Smooth muscle cell (in vitro differentiated cells): ENCODE data around the gene NCK2. TPM values are rescaled to one million over a fixed set of nuclear protein-coding genes. Genes with fewer than 3 reads are reported as not detected.

Experiments
- DNase-seq: peaks from one replicate; lab custom pipeline; 2025; ENCODE audit not compliant: unreplicated experiment; lab: John Stamatoyannopoulos, UW
- H2AFZ ChIP-seq: fragments of 200-600 bp; sonication (generic); 2 replicates; pipeline ENCODE4 v1.6.0; 2016; ENCODE audit warnings: antibody characterized with exemption, low read depth, mild to moderate bottlenecking
- H3F3A ChIP-seq: fragments of 200-600 bp; sonication (generic); 2 replicates; pipeline ENCODE4 v1.6.0; 2017; ENCODE audit warnings: antibody characterized with exemption, low read depth
- H3K27ac ChIP-seq: fragments of 200-600 bp; sonication (generic); 2 replicates; pipeline ENCODE4 v1.5.1; 2016; ENCODE audit warnings: low read depth, mild to moderate bottlenecking
- H3K27me3 ChIP-seq: fragments of 200-600 bp; sonication (generic); 2 replicates; pipeline ENCODE4 v1.6.1; 2016; ENCODE audit warnings: low read depth, mild to moderate bottlenecking
- H3K36me3 ChIP-seq: fragments of 200-600 bp; sonication (generic); 2 replicates; pipeline ENCODE4 v1.5.1; 2016; ENCODE audit warnings: low read depth
- H3K4me1 ChIP-seq: fragments of 200-600 bp; sonication (generic); 2 replicates; pipeline ENCODE4 v1.5.1; 2016; ENCODE audit warnings: low read depth
- H3K4me2 ChIP-seq: fragments of 200-600 bp; sonication (generic); 2 replicates; pipeline ENCODE4 v1.6.0; 2016; ENCODE audit warnings: mild to moderate bottlenecking
- H3K4me3 ChIP-seq: fragments of 200-600 bp; sonication (generic); 2 replicates; pipeline ENCODE4 v1.5.1; 2016; ENCODE audit warnings: mild to moderate bottlenecking
- H3K79me2 ChIP-seq: fragments of 200-600 bp; sonication (generic); 2 replicates; pipeline ENCODE4 v1.6.0; 2016; ENCODE audit warnings: low read depth, mild to moderate bottlenecking
- H3K9ac ChIP-seq: fragments of 200-600 bp; sonication (generic); 2 replicates; pipeline ENCODE4 v1.6.0; 2016; ENCODE audit warnings: low read depth
- H3K9me3 ChIP-seq: fragments of 200-600 bp; sonication (generic); replicated peaks from 2 replicates; pipeline ENCODE4 v1.5.1; 2016; ENCODE audit warnings: low read depth
- H4K20me1 ChIP-seq: fragments of 200-600 bp; sonication (generic); 2 replicates; pipeline ENCODE4 v1.6.0; 2016; ENCODE audit warnings: low read depth
- CTCF ChIP-seq: fragments of 200-600 bp; sonication (generic); IDR thresholded peaks from 2 replicates; pipeline ENCODE4 v1.5.1; 2017; ENCODE audit warnings: borderline replicate concordance, mild to moderate bottlenecking, antibody characterized with exemption; ENCODE audit not compliant: insufficient read depth, poor library complexity, severe bottlenecking
- WGBS: methylation state at CpG from one replicate; pipeline ENCODE4 v1.1.7; 2016; ENCODE audit warnings: low lambda C conversion rate; 5-methylcytosine and 5-hydroxymethylcytosine counted together
- polyA plus RNA-seq: library from polyadenylated mRNA; unstranded; fragments of >200 nt; fragmentation: Nextera tagmentation; extraction: Ambion mirVana; gene quantifications from 2 replicates; pipeline ENCODE4 v1.2.1, GENCODE V29; 2016
- total RNA-seq: library from RNA; depleted of rRNA; stranded (reverse); fragments of >200 nt; gene quantifications from 2 replicates; pipeline ENCODE4 v1.2.3, GENCODE V29; 2014

Gene NCK2
- total and polyA plus RNA-seq, 2 experiments from 2014 or later = 29.0 to 50.5 TPM

- Histone ChIP-seq H3K27me3 (no peaks in the 10 kb centered on the region), H3K9ac (no peak overlapping the region), H3K4me2 (no peak overlapping the region), H3K79me2 (peaks cover 91% of the 10 kb centered on the region), H3K4me3 (no peak overlapping the region), H3K9me3 (no peaks in the 10 kb centered on the region), H3K36me3 (no peaks in the 10 kb centered on the region), H3K4me1 (peaks cover 5% of the 10 kb centered on the region), H3K27ac (no peak overlapping the region), H2AFZ (no peak overlapping the region), H4K20me1 (peaks cover 95% of the 10 kb centered on the region), H3F3A (no peaks in the 10 kb centered on the region)
- no peak for DNase-seq
- 95% methylated on average over 2 of the region's 2 CpGs for WGBS
- TF ChIP-seq CTCF = no peak
These were observed 28.9 kb downstream of the NCK2 start for GRCh38 chr2:105773568-105773967.

- peaks cover 94% of the 10 kb centered on the region for H3K79me2 ChIP-seq
- no peak overlapping the region for H2AFZ ChIP-seq
- DNase-seq = no peak
- no peak for TF ChIP-seq CTCF
- no peaks in the 10 kb centered on the region for H3K9me3 ChIP-seq
- H3K27ac ChIP-seq = no peak overlapping the region
- no peaks in the 10 kb centered on the region for H3F3A ChIP-seq
- no peaks in the 10 kb centered on the region for H3K36me3 ChIP-seq
- 77% methylated on average over 4 of the region's 4 CpGs for WGBS
- no peak overlapping the region for H3K4me3 ChIP-seq
- H3K4me1 ChIP-seq = no peaks in the 10 kb centered on the region
- no peaks in the 10 kb centered on the region for H3K27me3 ChIP-seq
- H4K20me1 ChIP-seq = peaks cover 96% of the 10 kb centered on the region
- no peak overlapping the region for H3K4me2 ChIP-seq
- no peak overlapping the region for H3K9ac ChIP-seq
These were observed 30.1 kb downstream of the NCK2 start for GRCh38 chr2:105774781-105775337.

GRCh38 chr2:105775809-105776559 lies 31.3 kb downstream of the NCK2 start:
- 96% methylated on average over 11 of the region's 11 CpGs for WGBS
- H3K36me3 ChIP-seq = no peaks in the 10 kb centered on the region
- no peak overlapping the region for H3K9ac ChIP-seq
- no peaks in the 10 kb centered on the region for H3K4me1 ChIP-seq
- no peak overlapping the region for H2AFZ ChIP-seq
- TF ChIP-seq CTCF = no peak
- peaks cover 96% of the 10 kb centered on the region for H3K79me2 ChIP-seq
- H3K27me3 ChIP-seq = no peaks in the 10 kb centered on the region
- peaks cover 100% of the 10 kb centered on the region for H4K20me1 ChIP-seq
- H3F3A ChIP-seq = no peaks in the 10 kb centered on the region
- H3K4me2 ChIP-seq = no peak overlapping the region
- no peak overlapping the region for H3K4me3 ChIP-seq
- H3K9me3 ChIP-seq = no peaks in the 10 kb centered on the region
- no peak overlapping the region for H3K27ac ChIP-seq
- DNase-seq = no peak

- H2AFZ ChIP-seq = no peak overlapping the region
- peaks cover 90% of the 10 kb centered on the region for H3K79me2 ChIP-seq
- H3K9me3 ChIP-seq = no peaks in the 10 kb centered on the region
- no peaks in the 10 kb centered on the region for H3K36me3 ChIP-seq
- peaks cover 100% of the 10 kb centered on the region for H4K20me1 ChIP-seq
- no peaks in the 10 kb centered on the region for H3K27me3 ChIP-seq
- no peak overlapping the region for H3K4me3 ChIP-seq
- no peaks in the 10 kb centered on the region for H3K4me1 ChIP-seq
- H3K4me2 ChIP-seq = no peak overlapping the region
- no peaks in the 10 kb centered on the region for H3F3A ChIP-seq
- TF ChIP-seq CTCF = no peak
- no peak for DNase-seq
- no peak overlapping the region for H3K27ac ChIP-seq
- WGBS = 89% methylated on average over 5 of the region's 5 CpGs
- no peak overlapping the region for H3K9ac ChIP-seq
These were observed 31.8 kb downstream of the NCK2 start for GRCh38 chr2:105776560-105776928.
